ENCODE results near the gene CCDC134. TPM values are rescaled to one million over a fixed set of nuclear protein-coding genes. Genes with fewer than 3 reads are reported as not detected.

CCDC134 gene
- total RNA-seq, 1 donor from 2014 or later, result 16.9 TPM

GRCh38 chr22:41772645-41773044 lies 27.8 kb upstream of the CCDC134 start:
- Mint-ChIP-seq H3K27me3 (ENCODE audit: low read depth) (no peaks in the 10 kb centered on the region), H3K27ac (no peak overlapping the region)

GRCh38 chr22:41775338-41775737 lies 25.1 kb upstream of the CCDC134 start:
- Mint-ChIP-seq H3K36me3 (no peaks in the 10 kb centered on the region), H3K4me1 (no peaks in the 10 kb centered on the region), H3K4me3 (no peak overlapping the region), H3K27ac (no peak overlapping the region), H3K27me3 (ENCODE audit: low read depth) (no peaks in the 10 kb centered on the region), H3K9me3 (no peaks in the 10 kb centered on the region)
- DNase-seq (ENCODE audit: low spot score in 2 of 2, unreplicated experiment in 2 of 2), result no peak
- TF ChIP-seq, protein P1, sequence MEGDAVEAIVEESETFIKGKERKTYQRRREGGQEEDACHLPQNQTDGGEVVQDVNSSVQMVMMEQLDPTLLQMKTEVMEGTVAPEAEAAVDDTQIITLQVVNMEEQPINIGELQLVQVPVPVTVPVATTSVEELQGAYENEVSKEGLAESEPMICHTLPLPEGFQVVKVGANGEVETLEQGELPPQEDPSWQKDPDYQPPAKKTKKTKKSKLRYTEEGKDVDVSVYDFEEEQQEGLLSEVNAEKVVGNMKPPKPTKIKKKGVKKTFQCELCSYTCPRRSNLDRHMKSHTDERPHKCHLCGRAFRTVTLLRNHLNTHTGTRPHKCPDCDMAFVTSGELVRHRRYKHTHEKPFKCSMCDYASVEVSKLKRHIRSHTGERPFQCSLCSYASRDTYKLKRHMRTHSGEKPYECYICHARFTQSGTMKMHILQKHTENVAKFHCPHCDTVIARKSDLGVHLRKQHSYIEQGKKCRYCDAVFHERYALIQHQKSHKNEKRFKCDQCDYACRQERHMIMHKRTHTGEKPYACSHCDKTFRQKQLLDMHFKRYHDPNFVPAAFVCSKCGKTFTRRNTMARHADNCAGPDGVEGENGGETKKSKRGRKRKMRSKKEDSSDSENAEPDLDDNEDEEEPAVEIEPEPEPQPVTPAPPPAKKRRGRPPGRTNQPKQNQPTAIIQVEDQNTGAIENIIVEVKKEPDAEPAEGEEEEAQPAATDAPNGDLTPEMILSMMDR (IDR thresholded peaks at IDR 0.05; ENCODE audit: unreplicated experiment), result no peak

More at GRCh38 chr22:41772645-41773044, 27.8 kb upstream of the CCDC134 start:
- no peaks in the 10 kb centered on the region for H3K36me3 Mint-ChIP-seq
- no peaks in the 10 kb centered on the region for H3K9me3 Mint-ChIP-seq
- TF ChIP-seq, protein P1 (IDR thresholded peaks at IDR 0.05; ENCODE audit: unreplicated experiment), result no peak
- H3K4me3 Mint-ChIP-seq, result no peak overlapping the region
- no peak for DNase-seq (ENCODE audit: low spot score in 2 of 2, unreplicated experiment in 2 of 2)
- H3K4me1 Mint-ChIP-seq, result no peaks in the 10 kb centered on the region

DNA sequence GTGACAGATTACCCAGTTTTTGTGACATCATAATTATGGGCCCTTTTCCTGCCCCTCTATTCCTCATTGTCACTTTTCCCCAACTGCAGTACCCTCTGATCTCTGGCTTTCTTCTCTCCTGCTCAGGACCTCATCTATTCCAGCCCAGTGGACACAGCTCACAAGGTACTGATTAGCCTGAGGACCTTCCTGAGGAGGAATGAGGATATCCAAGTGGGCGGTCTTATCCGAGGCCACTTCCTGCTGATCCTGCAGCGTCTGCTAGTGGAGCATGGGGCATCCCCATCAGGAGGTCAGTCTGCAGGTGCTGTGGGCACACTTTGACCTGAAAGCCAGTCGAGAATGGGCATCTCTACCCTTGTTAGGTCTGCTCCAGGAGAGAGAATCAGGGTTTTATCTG lies 24.5 kb upstream of the CCDC134 start:
- no peak for DNase-seq (ENCODE audit: low spot score in 2 of 2, unreplicated experiment in 2 of 2)
- Mint-ChIP-seq H3K4me3 (no peak overlapping the region), H3K27ac (no peak overlapping the region), H3K4me1 (no peaks in the 10 kb centered on the region), H3K27me3 (ENCODE audit: low read depth) (no peaks in the 10 kb centered on the region), H3K36me3 (no peaks in the 10 kb centered on the region), H3K9me3 (no peaks in the 10 kb centered on the region)
- TF ChIP-seq, protein P1 (IDR thresholded peaks at IDR 0.05; ENCODE audit: unreplicated experiment), result no peak

GRCh38 chr22:41776381-41776780 lies 24.1 kb upstream of the CCDC134 start:
- H3K4me3 Mint-ChIP-seq, result no peak overlapping the region
- H3K27ac Mint-ChIP-seq, result no peak overlapping the region

DNA sequence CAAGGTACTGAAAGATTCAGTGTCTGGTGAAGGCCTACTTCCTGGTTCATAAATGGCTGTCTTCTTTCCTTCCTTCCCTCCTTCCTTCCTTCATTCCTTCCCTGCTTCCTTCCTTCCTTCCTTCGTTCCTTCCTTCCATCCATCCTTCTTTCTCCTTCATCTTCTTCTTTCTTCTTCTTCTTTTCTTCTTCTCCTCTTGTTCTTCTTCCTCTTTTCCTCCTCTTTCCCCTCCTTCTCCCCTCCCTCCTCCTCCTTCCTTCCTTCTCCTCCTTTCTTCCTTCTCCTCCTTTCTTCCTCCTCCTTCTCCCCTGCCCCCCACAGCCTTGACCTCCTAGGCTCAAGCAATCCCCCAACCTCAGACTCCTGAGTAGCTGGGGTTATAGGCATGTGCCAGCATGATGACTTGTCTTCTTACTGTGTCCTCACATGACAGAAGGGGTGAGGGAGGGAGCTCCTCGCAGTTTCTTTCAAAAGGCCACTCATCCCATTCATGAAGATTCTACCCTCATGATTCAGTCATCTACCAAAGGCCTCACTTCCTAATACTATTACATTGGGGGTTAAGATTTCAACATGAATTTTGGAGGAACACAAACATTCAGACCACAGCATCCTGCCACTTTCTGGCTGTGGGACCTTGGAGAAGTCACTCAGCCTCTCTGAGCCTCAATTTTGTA lies 22.6 kb upstream of the CCDC134 start:
- Mint-ChIP-seq H3K36me3 (no peaks in the 10 kb centered on the region), H3K4me1 (no peaks in the 10 kb centered on the region), H3K27ac (no peak overlapping the region), H3K9me3 (no peaks in the 10 kb centered on the region), H3K4me3 (no peak overlapping the region), H3K27me3 (ENCODE audit: low read depth) (no peaks in the 10 kb centered on the region)
- TF ChIP-seq, protein P1 (IDR thresholded peaks at IDR 0.05; ENCODE audit: unreplicated experiment), result no peak
- DNase-seq (ENCODE audit: low spot score in 2 of 2, unreplicated experiment in 2 of 2), result no peak

More at GRCh38 chr22:41776381-41776780, 24.1 kb upstream of the CCDC134 start:
- DNase-seq (ENCODE audit: low spot score in 2 of 2, unreplicated experiment in 2 of 2), result no peak
- TF ChIP-seq, protein P1 (IDR thresholded peaks at IDR 0.05; ENCODE audit: unreplicated experiment), result no peak
- no peaks in the 10 kb centered on the region for H3K4me1 Mint-ChIP-seq
- H3K9me3 Mint-ChIP-seq, result no peaks in the 10 kb centered on the region
- no peaks in the 10 kb centered on the region for H3K36me3 Mint-ChIP-seq
- H3K27me3 Mint-ChIP-seq (ENCODE audit: low read depth), result no peaks in the 10 kb centered on the region

Data from mesothelial cell of epicardium (in vitro differentiated cells).